IgD-negative memory B cell (primary cell): ENCODE measurements around the gene CSNK1G2. TPM values are rescaled to one million over a fixed set of nuclear protein-coding genes. Genes with fewer than 3 reads are reported as not detected.
A peak's percentile ranks its signal among the peaks of the same experiment; 100 is the strongest.

Experiments used
- H3K27ac Mint-ChIP-seq, 3 donors: one replicate each; pipeline ENCODE4 v1.8.0; 2020 to 2022; ENCODE audit warnings: mild to moderate bottlenecking in 3 of 3, mixed read lengths in 3 of 3, moderate library complexity in 1 of 3
- H3K27me3 Mint-ChIP-seq: one replicate; pipeline ENCODE4 v1.8.0; 2021; ENCODE audit warnings: mixed read lengths
- H3K36me3 Mint-ChIP-seq: one replicate; pipeline ENCODE4 v1.8.0; 2020; ENCODE audit warnings: mild to moderate bottlenecking, mixed read lengths
- H3K4me1 Mint-ChIP-seq, 3 donors: one replicate each; pipeline ENCODE4 v1.8.0; 2020 to 2022; ENCODE audit warnings: mixed read lengths in 3 of 3, mild to moderate bottlenecking in 1 of 3
- H3K4me3 Mint-ChIP-seq, 4 donors: one replicate each; pipeline ENCODE4 v1.8.0; 2020 to 2022; ENCODE audit warnings: mild to moderate bottlenecking in 4 of 4, mixed read lengths in 4 of 4, moderate library complexity in 3 of 4
- H3K9me3 Mint-ChIP-seq, 3 donors: one replicate each; pipeline ENCODE4 v1.8.0; 2020 to 2021; ENCODE audit warnings: mixed read lengths in 3 of 3, mild to moderate bottlenecking in 1 of 3
- polyA plus RNA-seq: library from polyadenylated mRNA; unstranded; fragments of 300-500 nt; fragmentation: Illumina TruSeq; gene quantifications from one replicate; pipeline ENCODE4 v1.2.3, GENCODE V29; 2021

CSNK1G2 gene
- polyA plus RNA-seq, 1 donor from 2014 or later: 28.8 TPM

- Mint-ChIP-seq H3K4me3 (peak overlapping the region in 1 of 4 donors; percentile 54), H3K27ac (peak overlapping the region in 1 of 3 donors; percentile 16)
These were observed 50.3 kb downstream of the CSNK1G2 start for GRCh38 chr19:1991018-1991913.

GRCh38 chr19:1992759-1993260 is 51.8 kb downstream of the CSNK1G2 start:
- Mint-ChIP-seq H3K27ac (peak overlapping the region in 1 of 3 donors; percentile 81), H3K36me3 (no peaks in the 10 kb centered on the region), H3K9me3 (no peaks in the 10 kb centered on the region), H3K4me3 (no peak overlapping the region), H3K4me1 (peaks cover 0 to 5% (median 3%) of the 10 kb centered on the region in 3 donors), H3K27me3 (no peaks in the 10 kb centered on the region)

More at GRCh38 chr19:1991018-1991913, 50.3 kb downstream of the CSNK1G2 start:
- H3K36me3 Mint-ChIP-seq: no peaks in the 10 kb centered on the region
- peaks cover 0 to 2% (median 0%) of the 10 kb centered on the region in 3 donors for H3K4me1 Mint-ChIP-seq
- H3K9me3 Mint-ChIP-seq: no peaks in the 10 kb centered on the region
- H3K27me3 Mint-ChIP-seq: no peaks in the 10 kb centered on the region

- H3K4me1 Mint-ChIP-seq: peaks cover 0 to 10% (median 5%) of the 10 kb centered on the region in 3 donors
- H3K27ac Mint-ChIP-seq: peak overlapping the region in 2 of 3 donors; percentile 3 to 83
- H3K4me3 Mint-ChIP-seq: no peak overlapping the region
- H3K36me3 Mint-ChIP-seq: no peaks in the 10 kb centered on the region
- no peaks in the 10 kb centered on the region for H3K9me3 Mint-ChIP-seq
- H3K27me3 Mint-ChIP-seq: no peaks in the 10 kb centered on the region
These were observed 56.6 kb downstream of the CSNK1G2 start for GRCh38 chr19:1997353-1998233.

- peaks cover 4 to 10% (median 5%) of the 10 kb centered on the region in 3 donors for H3K4me1 Mint-ChIP-seq
- H3K27me3 Mint-ChIP-seq: no peaks in the 10 kb centered on the region
- no peak overlapping the region for H3K27ac Mint-ChIP-seq
- H3K9me3 Mint-ChIP-seq: no peaks in the 10 kb centered on the region
- peak overlapping the region in 1 of 4 donors; percentile 47 for H3K4me3 Mint-ChIP-seq
- H3K36me3 Mint-ChIP-seq: no peaks in the 10 kb centered on the region
These were observed 58.0 kb downstream of the CSNK1G2 start for GRCh38 chr19:1998712-1999708.

- no peaks in the 10 kb centered on the region for H3K36me3 Mint-ChIP-seq
- H3K27me3 Mint-ChIP-seq: no peaks in the 10 kb centered on the region
- H3K27ac Mint-ChIP-seq: peak overlapping the region in 2 of 3 donors; percentile 14 to 31
- peaks cover 4 to 9% (median 5%) of the 10 kb centered on the region in 3 donors for H3K4me1 Mint-ChIP-seq
- no peaks in the 10 kb centered on the region for H3K9me3 Mint-ChIP-seq
- no peak overlapping the region for H3K4me3 Mint-ChIP-seq
These were observed 59.0 kb downstream of the CSNK1G2 start for GRCh38 chr19:1999856-2000515.

GRCh38 chr19:2003874-2004273 is 62.9 kb downstream of the CSNK1G2 start:
- Mint-ChIP-seq H3K27ac (no peak overlapping the region), H3K4me1 (peaks cover 0 to 19% (median 7%) of the 10 kb centered on the region in 3 donors), H3K4me3 (peak overlapping the region in 1 of 4 donors; percentile 22), H3K9me3 (no peaks in the 10 kb centered on the region), H3K36me3 (peaks cover 1% of the 10 kb centered on the region), H3K27me3 (no peaks in the 10 kb centered on the region)

GRCh38 chr19:2010135-2010668 is 69.2 kb downstream of the CSNK1G2 start:
- Mint-ChIP-seq H3K4me3 (peak overlapping the region in 1 of 4 donors; percentile 22), H3K4me1 (peaks cover 0 to 15% (median 11%) of the 10 kb centered on the region in 3 donors), H3K9me3 (no peaks in the 10 kb centered on the region), H3K36me3 (peaks cover 4% of the 10 kb centered on the region), H3K27me3 (no peaks in the 10 kb centered on the region), H3K27ac (peak overlapping the region in 1 of 3 donors; percentile 68)

- Mint-ChIP-seq H3K9me3 (no peaks in the 10 kb centered on the region), H3K27ac (no peak overlapping the region), H3K27me3 (no peaks in the 10 kb centered on the region), H3K36me3 (peaks cover 3% of the 10 kb centered on the region), H3K4me1 (peaks cover 0 to 12% (median 10%) of the 10 kb centered on the region in 3 donors), H3K4me3 (peak overlapping the region in 2 of 4 donors; percentile 21 to 77)
These were observed 70.2 kb downstream of the CSNK1G2 start for GRCh38 chr19:2011169-2011568.

- Mint-ChIP-seq H3K27me3 (no peaks in the 10 kb centered on the region), H3K36me3 (peaks cover 3% of the 10 kb centered on the region), H3K9me3 (no peaks in the 10 kb centered on the region), H3K4me1 (peaks cover 0 to 11% (median 3%) of the 10 kb centered on the region in 3 donors), H3K27ac (peak overlapping the region in 1 of 3 donors; percentile 59), H3K4me3 (peak overlapping the region in 2 of 4 donors; percentile 45 to 85)
These were observed 72.1 kb downstream of the CSNK1G2 start for GRCh38 chr19:2012941-2013682.

- Mint-ChIP-seq H3K9me3 (no peaks in the 10 kb centered on the region), H3K4me1 (peaks cover 0 to 11% (median 3%) of the 10 kb centered on the region in 3 donors), H3K27me3 (no peaks in the 10 kb centered on the region), H3K36me3 (peaks cover 3% of the 10 kb centered on the region), H3K27ac (peak overlapping the region in 1 of 3 donors; percentile 59), H3K4me3 (peak overlapping the region in 2 of 4 donors; percentile 54 to 85)
These were observed 72.7 kb downstream of the CSNK1G2 start for GRCh38 chr19:2013683-2013961.

- Mint-ChIP-seq H3K4me3 (peak overlapping the region in 1 of 4 donors; percentile 80), H3K27ac (peak overlapping the region in 1 of 3 donors; percentile 59), H3K9me3 (no peaks in the 10 kb centered on the region), H3K4me1 (peaks cover 0 to 11% (median 3%) of the 10 kb centered on the region in 3 donors), H3K36me3 (peaks cover 3% of the 10 kb centered on the region), H3K27me3 (no peaks in the 10 kb centered on the region)
These were observed 73.2 kb downstream of the CSNK1G2 start for GRCh38 chr19:2014131-2014571.

GRCh38 chr19:2014731-2015607 is 74.0 kb downstream of the CSNK1G2 start:
- Mint-ChIP-seq H3K4me1 (peaks cover 5 to 13% (median 5%) of the 10 kb centered on the region in 3 donors), H3K9me3 (no peaks in the 10 kb centered on the region), H3K36me3 (peaks cover 3% of the 10 kb centered on the region), H3K27me3 (no peaks in the 10 kb centered on the region), H3K27ac (no peak overlapping the region), H3K4me3 (peak overlapping the region in 3 of 4 donors; percentile 72 to 89 (median 75))
